Body of pancreas (tissue), 4 donors: ENCODE data around the gene PRICKLE4.

Experiments used
- POLR2A ChIP-seq, 3 donors: fragments of 450-650 bp; IDR thresholded peaks; one replicate each; pipeline ENCODE4 v1.6.1; 2016; ENCODE audit warnings: antibody characterized with exemption in 3 of 3, mild to moderate bottlenecking in 2 of 3
- TF ChIP-seq, protein P1 (sequence below), 7 experiments: fragments of 450-650 bp in 4 of 7; fragments of 200-600 bp in 3 of 7; sonication (generic) in 3 of 7; IDR thresholded peaks; one replicate each; pipeline ENCODE4 v1.5.1; 2016 to 2019; ENCODE audit warnings: antibody characterized with exemption in 7 of 7

DNA sequence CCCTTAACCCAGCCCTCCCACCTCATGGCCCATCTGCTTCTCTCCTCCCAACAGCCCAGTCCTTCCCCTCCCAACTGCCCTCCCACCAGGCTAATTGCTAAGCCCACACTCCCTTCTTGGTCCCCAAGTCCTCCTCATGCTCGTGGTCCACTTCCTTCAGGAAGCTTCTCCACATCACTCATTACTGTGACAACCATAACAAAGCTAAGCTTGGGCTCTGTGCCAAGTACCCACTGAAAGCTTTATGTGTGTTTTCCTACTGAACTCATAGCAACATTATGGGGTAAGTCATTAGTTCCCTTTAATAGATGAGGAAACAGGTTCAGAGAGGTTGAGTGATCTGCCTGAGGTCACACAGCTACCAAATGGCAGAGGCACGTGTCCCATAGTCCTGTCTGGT lies 17.1 kb upstream of the PRICKLE4 start:
- TF ChIP-seq, protein P1, sequence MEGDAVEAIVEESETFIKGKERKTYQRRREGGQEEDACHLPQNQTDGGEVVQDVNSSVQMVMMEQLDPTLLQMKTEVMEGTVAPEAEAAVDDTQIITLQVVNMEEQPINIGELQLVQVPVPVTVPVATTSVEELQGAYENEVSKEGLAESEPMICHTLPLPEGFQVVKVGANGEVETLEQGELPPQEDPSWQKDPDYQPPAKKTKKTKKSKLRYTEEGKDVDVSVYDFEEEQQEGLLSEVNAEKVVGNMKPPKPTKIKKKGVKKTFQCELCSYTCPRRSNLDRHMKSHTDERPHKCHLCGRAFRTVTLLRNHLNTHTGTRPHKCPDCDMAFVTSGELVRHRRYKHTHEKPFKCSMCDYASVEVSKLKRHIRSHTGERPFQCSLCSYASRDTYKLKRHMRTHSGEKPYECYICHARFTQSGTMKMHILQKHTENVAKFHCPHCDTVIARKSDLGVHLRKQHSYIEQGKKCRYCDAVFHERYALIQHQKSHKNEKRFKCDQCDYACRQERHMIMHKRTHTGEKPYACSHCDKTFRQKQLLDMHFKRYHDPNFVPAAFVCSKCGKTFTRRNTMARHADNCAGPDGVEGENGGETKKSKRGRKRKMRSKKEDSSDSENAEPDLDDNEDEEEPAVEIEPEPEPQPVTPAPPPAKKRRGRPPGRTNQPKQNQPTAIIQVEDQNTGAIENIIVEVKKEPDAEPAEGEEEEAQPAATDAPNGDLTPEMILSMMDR (IDR thresholded peaks at IDR 0.05), result no peak
- no peak for TF ChIP-seq POLR2A (IDR thresholded peaks at IDR 0.05)
